GM19468 (cell line): ENCODE data around the gene UAP1L1.
"Not testable (repeated sequence)": the region's sequence is repeated elsewhere in the genome, so short reads cannot be mapped to it uniquely, and the experiment has no call there.

Source experiments
- ATAC-seq: cut with Tn5 transposase; IDR thresholded peaks from one replicate; pipeline ENCODE4 v1.9.1; 2021; ENCODE audit warnings: mild to moderate bottlenecking, moderate library complexity, moderate number of reproducible peaks; ENCODE audit not compliant: unreplicated experiment; ENCODE audit errors: extremely low read depth

UAP1L1 gene

DNA sequence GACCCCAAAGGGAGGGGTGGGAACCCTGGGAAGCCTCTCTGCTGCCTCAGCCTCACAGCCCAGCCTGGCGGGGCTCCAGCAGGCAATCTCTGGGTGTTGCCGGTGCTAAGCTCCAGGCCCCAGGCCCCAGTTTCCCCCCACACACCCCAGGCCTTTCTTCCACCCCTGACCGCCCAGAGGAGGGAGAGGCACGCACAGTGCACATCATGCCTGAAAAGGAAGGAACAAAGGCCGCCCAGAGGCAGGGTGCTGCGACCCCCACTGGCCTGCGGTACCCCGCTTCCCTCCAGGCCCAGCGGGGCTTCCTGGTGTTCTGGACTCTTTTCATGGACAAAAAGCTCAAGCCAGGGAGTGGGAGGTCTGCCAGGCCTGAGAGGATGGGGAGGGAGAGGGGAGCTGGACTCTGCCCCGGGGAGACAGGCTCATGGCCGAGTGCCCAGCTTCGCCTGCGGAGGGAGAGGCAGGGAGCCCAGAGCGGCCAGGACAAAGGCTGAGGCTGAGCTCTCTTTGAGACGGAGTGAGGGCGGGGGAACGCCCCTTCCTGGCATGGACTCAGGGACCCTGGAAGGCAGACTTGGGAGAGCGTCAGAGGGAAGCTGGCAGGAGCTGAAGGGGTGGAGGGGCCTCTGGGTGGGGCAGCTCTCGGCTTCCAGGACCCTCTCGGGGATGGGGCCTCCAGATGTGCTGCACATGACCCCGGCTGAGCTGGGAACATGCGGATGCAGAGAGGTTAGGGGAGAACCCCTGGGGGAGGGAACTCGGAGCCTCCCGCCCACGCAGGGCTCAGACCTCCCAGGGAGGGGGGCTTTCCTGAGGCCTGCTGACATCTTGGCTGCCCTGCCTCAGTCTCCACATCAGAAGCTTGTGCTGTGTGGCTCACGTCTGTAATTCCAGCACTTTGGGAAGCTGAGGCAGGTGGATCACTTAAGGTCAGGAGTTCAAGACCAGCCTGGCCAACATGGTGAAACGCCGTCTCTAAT, 21.6 kb upstream of the UAP1L1 start:
- ATAC-seq, result no peak

DNA sequence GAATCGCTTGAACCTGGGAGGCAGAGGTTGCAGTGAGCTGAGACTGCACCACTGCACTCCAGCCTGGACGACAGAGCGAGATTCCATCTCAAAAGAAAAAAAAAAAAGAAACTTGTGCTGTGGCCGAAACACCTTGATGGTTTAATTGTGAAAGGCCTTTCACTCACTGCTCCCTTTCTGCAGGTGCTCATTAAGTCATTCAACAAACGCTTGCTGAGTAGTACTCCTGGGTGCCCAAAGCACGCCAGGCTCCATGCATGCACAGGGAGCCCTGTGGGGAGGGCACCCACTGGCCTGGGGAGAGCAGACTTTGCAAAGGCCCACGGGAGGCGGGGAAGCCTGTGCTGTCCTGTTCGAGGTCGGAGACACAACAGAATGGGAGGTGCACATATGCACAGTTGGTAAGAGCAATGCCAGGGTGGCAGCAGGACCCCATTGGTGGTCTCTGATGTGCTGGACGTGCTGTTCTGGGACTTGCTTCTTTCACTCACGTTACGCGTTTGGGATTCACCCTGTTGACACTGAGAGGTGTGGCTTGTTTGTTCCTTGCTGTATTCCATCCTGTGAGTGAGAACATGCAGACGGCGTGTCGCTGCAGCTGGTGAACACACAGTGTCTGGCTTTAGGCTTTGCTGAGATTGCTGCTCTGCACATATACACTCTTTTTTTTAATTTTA, 20.4 kb upstream of the UAP1L1 start:
- ATAC-seq, result no peak

DNA sequence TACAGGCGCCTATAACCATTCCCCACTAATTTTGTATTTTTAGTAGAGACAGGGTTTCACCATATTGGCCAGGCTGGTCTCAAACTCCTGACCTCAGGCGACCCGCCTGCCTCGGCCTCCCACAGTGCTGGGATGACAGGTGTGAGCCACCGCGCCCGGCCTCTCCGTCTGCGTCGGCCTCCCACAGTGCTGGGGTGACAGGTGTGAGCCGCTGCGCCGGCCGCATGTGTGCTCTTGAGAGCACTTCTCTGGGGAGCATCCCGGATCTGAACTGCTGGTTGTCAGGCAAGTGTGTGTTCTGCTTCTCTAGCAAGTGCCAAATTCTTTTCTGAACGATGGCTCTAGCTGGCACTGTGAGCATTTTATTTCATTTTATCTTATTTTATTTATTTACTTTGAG, 19.8 kb upstream of the UAP1L1 start:
- no peak for ATAC-seq

DNA sequence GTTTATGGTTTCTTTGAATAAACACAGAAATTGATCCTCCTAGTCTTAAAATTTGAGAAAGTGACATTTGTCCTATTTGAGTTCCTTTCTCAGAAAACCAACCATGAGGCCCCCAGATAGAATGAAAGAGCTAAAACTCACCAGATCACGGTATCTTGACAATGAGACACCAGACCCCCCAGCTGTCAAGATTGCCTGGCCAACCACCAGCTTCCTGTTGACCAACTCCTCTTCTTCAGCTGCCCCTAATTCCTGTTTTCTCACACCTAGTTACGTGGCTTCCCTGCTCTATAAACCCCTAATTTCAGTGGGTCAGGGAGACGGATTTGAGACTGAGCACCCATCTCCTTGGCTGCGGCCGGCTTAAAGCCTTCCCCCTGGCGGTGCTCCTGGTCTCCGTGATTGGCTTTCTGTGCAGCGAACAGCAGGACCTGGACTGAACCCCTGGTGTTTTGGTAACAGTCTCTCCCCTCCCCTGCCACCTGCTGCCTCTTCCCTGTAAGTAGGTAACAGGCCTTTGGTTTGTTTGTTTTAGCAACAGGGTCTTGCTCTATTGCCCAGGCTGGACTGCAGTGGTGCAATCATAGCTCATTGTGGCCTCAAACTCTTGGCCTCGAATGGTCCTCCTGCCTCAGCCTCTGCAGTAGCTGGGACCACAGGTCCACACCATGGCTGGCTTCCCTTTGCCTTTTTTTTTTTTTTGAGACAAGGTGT, 18.6 kb upstream of the UAP1L1 start:
- no peak for ATAC-seq

DNA sequence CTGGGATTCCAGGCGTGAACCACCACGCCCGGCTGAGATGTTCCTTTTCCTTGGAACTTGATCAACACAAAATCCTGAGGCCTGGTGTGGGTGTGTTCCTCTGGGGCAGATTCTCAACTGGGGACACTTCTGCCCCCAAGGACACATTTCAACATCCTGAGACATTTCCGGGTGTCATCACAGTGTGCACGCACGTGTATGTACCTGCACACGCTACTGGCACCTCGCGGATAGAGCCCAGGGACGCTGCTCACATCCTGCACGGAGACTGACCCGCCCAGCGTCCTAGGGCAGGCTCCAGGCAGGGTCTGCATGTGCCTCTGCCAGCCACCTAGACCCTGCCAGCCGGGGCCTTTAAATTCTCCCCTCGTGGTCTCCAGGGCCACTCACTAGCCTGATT, 14.9 kb upstream of the UAP1L1 start:
- ATAC-seq, result no peak

DNA sequence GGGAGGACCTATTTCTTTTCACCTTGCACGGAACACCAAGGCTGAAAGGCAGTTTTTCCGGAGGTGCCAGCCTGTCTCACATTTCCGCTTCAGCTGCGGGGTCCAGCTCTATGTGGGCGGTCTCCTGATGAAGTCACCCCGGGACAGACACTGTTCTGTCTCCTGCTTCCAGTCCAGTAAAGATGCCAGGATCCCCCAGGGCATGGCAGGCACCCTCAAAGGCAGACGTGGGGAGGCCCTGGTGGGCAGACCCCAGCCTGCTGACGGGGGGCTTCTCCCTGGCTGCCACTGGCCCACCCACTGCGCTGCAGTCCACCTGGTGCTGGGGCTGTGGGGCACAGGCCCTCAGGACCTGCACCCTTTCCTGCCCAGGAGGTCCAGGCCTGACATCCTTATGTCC, 14.5 kb upstream of the UAP1L1 start:
- not testable (repeated sequence) for ATAC-seq

DNA sequence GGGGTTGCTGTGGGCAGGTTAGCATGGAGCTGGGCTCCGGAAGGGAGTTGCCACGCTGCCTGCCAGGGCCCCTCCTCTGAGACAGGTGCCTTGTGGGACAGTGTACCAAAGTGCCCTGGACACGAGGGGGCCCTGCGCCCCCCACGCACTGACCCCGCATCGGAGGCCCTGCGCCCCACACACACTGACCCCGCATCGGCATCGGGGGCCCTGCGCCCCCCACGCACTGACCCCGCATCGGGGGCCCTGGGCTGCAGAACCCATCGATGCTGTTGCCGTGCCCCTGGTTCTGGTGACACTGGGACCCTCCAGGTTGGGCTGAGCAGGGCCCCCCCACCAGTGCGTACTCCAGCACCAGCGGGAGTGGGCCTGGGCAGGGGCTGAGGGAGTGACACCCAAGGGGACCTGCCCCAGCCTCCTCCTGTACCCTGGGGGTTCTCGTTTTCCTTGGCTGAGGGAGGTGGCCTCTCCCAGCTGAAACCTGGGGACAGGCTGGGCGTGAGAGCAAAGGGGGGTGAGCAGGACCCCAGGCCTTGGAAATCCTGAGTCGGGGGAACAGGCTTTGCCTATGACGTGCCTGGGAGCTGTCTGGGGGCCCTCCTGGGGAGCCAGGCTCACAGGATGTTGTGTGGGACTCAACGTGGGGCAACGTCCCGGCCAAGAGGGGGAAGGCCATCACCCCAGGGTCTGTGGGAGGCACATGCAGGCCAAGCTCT, 13.8 kb upstream of the UAP1L1 start:
- no peak for ATAC-seq

DNA sequence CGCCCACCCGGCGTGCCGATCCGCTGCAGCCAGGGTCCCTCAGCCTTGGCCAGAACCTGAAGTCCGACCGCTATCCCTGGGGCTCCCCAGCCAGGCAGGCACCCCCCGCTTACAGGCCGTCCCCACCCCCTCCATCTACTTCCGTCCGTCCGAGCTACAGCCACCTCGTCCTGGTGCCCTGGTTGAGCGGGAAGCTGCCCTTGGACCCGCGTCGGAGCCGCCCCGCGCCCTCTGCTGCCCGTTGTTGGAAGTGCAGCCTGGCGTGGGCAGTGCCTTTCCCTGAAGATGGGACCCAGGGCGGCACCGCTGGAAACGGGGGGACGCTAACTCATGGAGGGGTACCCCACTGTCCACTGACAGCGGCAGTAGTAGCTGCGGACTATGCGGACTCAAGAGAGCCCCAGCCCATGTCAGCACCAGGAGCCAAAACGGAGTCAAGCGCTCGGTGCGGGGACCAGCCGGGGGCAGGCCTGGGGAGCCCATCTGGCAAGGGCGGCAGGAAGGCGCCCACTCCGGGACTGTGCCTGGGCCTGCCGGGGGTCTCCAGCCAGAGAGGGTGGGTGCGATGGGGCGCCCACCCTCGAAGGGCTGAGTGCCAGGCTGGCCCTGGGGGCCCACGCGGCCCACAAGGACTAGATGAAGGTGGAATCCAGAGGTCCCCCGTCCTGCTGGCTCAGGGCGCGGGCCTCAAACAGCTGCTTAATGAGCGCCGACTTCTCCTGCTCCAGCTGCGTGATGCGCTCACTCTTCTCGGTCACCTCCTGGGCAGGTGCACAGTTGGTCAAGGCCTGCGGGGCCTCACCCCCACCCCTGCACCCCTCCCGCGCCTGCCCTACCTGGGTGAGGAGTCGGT, 13.1 kb upstream of the UAP1L1 start:
- no peak for ATAC-seq

DNA sequence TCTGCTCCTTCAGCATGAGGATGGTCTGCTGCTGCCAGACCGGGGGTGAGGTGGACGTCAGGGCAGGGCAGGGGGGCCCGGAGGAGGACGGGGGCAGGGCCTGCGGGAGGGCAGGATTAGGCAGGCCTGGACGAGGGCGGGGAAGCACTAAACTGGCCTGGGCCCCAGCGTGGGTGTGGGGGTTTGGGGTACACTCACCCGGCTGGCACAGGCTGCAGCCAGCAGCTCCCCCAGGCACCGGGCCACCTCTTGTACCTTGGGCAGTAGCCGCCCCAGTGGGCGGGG, 12.5 kb upstream of the UAP1L1 start:
- no peak for ATAC-seq

DNA sequence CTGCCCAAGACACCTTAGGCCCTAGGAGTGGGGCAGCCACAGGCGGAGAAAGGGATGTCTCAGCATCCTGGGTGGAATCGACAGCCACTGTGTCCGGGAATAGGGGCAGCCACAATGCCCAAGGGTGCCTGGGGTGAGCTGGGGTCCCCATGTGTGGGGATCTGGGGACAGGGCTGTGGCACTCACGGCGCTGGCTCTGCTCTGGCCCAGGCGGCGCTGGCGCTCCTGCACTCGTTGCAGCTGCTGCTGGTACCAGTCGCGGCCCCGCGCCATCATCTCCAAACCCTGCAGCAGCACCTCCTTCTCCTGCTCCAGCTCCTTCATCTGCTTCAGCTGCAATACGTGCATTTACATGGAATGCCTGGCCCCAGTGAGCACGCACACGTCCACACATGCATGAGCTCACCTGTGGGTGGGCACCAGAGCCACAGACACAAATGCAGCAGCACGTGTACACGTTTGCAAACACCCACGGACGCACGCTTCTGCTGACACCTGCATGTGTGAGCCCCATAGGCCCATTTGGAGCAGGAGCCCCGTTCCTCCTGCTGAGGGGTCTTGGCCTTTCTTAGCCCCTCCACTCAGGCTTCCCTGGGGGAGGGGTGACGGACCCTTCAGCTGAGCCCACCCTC, 11.9 kb upstream of the UAP1L1 start:
- no peak for ATAC-seq

DNA sequence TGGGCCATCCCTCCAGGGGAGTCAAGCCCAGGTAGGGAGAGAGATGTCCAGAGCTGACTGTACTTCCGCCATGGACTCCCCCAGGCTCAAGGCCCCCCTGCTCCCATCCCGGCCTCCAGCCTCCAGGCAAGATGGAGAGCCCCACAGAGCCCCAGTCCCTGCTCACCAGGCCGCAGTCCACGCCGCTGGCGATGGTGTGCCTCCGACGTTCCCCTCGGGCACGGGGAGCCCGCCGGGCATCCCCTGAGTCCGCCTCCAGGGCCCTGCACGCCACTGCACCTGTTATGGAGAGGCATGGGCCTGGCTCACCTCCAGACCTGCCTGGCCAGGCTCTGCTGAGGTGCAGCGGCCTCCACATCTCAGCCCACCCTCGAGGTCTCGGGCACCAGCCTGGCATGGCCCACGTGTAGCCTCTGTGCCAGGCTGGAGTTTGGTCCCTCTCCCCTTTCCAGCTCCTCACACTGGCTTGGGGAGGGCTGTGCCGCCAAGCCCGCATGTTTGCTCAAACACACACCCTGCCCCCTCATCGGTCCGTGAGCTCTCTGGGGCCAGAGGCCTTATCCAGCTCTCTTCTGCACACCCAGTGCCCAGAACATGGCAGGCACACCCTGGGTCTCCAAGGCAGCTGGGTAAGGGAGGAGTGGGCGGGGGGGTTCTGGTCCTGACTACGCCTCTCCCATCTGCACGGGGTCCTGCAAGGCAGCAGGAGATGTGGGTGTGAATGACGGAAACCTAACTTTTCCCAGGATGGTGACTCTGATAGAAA, 11.0 kb upstream of the UAP1L1 start:
- no peak for ATAC-seq

DNA sequence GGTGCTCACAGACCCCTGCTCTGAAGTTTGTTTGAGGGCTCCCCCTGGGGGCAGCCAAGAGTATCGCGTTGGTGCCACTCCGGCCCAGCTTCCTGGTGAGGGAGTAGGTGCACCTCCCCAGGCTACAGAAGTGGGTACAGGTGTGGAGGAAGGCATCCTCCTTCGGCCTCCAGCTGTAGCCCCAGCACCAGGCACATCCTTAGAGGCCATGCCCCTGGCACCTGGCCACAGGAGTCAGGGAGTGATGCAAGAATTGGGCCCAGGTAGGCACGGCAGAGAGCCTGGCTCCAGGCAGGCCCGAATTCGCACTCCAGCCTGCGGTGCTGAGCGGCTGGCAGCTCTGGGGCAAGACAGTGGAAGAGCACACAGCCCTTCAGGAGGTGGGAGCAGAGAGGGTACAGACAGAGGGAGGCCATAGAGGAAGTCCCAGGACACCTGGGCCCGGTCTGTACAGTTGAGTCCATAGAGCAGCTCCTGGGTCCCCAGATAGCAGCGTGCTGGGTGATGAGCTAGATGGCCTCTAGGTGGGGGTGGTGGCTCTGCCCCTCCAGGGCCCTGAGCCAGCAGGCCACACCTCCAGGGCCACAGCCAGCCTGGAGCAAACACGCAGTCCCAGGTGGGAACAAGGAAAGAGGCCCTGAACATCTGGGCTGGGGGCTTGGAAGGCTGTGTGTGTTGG, 9.3 kb upstream of the UAP1L1 start:
- no peak for ATAC-seq

DNA sequence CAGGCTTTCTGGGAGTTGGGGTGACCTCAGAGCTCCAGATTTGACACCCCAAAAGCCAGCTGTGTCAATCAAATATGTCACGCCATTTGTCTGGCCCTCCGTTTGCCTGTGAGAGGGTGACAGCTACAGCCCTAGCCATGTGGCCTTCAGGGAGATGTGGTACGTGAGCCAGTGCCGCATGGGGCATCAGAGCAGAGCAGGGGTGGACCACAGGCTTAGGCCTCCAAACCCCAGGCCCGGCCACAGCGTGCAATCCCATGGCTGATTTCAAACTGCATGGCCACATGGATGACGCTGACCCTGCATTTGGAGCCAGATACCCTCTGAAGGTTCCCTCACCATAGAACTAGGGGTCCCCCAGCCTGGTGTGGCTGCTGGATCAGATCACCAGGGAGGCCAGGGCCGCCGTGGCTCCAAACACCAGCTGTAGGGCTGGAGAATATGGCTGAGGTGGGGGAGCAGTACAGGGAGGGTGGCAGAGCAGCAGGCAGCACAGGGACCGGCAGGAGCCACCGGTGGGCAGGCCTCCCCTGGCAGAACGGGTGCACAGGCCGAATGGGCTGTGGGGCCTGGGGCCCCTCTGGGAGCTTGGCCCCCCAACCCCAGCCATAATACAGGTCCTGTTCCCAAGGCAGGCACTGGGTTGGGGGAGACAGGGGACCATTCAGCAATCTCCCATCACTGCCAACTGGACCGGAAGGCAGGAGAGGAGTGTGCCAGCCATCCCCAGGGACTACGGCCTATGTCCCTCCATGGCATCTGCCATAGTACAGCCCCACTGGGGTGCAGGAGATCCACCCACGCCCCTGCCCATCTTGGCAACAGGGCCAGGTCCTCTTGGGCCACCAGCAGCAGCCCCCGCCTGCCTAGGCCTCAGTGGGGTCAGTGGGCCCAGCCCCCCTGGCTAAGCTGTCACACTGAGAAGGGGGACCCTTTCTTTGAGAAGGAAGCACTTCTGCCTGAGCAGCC, 8.5 kb upstream of the UAP1L1 start:
- no peak for ATAC-seq

DNA sequence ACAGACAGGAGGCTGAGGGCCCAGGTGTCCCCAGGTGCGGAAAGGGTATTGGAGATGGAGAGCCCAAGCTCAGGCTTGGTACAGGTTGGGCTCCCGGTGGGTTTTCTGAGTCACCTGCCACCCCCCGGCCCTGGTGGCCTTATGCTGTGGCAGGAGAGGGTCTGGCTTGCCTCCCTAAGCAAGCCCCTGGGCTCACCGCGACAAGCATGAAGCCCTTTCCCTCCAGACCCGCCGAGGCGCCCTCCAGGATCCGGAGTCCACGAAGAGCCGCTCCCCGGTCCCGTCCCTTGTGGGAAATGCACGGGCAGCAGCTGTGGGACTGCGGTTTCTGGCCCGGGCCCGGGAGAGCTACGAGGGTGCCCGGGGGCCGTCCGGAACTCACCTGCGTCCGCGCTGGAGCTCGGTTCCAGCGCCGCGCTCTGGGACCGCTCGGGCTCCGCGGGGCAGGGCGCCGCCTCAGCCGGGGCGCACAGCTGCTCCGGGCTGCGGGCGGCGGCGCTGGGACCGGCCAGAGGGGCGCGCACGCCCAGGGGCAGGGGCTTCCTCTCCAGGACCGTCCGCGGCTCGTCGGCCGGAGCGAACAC, 7.7 kb upstream of the UAP1L1 start:
- ATAC-seq, result no peak

DNA sequence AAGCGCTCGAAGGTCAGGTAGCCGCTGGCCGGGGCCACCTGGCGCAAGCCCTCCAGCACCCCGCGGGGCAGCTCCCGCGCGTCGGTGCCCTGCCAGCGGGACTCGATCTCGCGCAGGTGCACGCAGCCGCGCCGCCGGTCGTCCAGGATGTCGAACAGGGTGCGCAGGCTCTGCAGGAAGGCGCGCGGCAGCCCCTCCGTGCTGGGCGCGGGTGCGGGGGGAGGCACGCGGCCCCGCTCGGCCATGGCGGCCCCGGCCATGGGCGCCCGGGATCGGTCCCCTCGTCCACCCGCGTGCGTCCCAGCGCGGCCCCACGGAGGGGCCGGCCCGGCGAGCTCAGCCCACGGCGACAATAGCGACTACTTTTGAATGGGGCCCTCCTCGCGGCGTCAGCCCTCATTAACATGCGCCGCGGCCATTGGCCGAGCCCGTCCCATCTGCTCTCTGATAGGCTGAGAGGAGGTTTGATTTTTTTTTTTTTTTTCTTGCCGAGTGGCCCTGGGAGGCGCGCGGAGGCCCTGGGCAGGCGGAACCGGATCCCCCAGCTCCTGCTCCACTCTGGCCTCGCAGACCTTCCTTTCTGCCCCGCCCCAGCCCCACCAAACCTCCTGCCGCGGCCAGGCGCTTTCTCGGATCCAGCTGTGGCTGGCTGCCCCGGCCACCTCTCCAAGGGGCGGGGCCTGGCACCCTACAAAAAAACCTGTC, 7.0 kb upstream of the UAP1L1 start, which contains the start of gene SAPCD2:
SAPCD2 (minus strand) TSS at position 357 of the 705 bp plus-strand sequence; CDS start at position 260, 97 bp downstream.
- peak; percentile 64 for ATAC-seq

DNA sequence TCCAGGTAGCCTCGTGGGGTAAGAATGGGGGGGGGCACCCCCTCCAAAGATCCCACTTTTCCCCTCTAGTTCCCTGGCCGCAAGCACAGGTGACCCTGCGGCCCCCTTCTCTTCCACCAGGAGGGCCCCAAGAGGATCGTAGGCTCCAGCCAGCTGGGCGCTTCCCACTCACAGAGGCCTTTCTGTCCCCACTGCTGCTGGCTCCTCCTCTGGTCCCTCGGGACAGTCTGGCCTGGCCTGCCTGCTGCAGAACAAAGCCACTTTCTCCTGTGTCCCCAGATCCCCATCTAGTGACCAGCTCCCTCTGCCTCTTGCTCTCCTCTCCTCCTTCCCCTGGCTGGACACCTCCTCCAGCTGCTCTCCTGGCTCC, 6.4 kb upstream of the UAP1L1 start:
- no peak for ATAC-seq
